ENCODE results near the gene UPK1B.

DNA sequence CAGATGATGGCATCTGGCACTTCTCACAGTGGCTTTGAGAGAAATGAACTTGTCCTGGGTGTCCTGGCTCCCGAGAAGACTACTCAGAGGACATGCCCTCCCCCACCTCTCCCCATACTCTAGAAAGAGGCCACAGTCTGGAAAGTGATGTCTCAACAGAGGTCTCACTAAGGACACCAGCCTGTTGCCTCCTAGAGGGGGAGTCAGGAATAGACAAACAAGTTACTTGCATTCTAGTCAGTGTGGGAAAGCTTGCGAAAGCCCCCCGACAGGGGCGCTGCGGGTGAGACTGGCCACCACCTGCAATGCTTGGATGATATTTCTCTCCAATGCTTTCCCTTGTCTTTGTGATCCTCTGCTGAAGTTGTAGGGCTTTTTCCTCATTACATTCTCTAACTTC lies 50.1 kb downstream of the UPK1B start:
- TF ChIP-seq, protein P1, sequence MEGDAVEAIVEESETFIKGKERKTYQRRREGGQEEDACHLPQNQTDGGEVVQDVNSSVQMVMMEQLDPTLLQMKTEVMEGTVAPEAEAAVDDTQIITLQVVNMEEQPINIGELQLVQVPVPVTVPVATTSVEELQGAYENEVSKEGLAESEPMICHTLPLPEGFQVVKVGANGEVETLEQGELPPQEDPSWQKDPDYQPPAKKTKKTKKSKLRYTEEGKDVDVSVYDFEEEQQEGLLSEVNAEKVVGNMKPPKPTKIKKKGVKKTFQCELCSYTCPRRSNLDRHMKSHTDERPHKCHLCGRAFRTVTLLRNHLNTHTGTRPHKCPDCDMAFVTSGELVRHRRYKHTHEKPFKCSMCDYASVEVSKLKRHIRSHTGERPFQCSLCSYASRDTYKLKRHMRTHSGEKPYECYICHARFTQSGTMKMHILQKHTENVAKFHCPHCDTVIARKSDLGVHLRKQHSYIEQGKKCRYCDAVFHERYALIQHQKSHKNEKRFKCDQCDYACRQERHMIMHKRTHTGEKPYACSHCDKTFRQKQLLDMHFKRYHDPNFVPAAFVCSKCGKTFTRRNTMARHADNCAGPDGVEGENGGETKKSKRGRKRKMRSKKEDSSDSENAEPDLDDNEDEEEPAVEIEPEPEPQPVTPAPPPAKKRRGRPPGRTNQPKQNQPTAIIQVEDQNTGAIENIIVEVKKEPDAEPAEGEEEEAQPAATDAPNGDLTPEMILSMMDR (IDR thresholded peaks at IDR 0.05), result no peak
- no peak for TF ChIP-seq POLR2A (IDR thresholded peaks at IDR 0.05)
- TF ChIP-seq POLR2AphosphoS5 (IDR thresholded peaks at IDR 0.05), result no peak

Measured in suprapubic skin (tissue), 4 donors.